ENCODE measurements around the gene NOL8. TPM values are rescaled to one million over a fixed set of nuclear protein-coding genes. Genes with fewer than 3 reads are reported as not detected.

The NOL8 gene
- total RNA-seq, 1 experiment from 2014 or later, result 32.2 TPM

DNA sequence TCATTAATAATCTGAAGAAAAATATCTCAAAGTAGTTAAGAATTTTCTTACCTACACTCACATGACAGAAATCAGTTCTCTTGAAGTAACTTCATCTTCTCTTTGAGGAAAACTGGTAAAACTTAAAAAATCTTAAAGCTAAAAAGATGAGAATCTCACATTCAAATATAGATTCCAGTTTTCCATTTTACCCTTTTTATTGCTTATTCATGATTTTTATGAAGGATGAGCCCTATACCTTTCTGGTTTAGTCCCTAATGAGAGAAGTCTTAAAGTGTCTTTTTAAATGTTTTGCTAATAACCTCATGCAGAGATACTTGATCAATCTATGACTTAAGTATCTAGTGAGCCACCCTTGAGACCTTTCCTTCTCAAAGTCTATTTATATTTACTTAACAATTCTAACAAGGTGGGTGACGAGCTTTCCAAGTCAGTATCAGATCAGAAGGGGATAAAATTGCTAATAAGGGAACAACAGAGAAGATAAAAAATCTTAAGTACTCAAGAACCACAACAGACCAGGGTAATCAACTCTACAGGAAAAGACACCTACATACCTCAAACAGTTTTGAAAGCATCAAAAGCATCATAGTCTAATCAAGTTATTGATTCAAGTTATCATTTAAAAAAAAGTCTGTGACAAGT is 34.2 kb downstream of the NOL8 start (continued):
- TF ChIP-seq, protein P1, sequence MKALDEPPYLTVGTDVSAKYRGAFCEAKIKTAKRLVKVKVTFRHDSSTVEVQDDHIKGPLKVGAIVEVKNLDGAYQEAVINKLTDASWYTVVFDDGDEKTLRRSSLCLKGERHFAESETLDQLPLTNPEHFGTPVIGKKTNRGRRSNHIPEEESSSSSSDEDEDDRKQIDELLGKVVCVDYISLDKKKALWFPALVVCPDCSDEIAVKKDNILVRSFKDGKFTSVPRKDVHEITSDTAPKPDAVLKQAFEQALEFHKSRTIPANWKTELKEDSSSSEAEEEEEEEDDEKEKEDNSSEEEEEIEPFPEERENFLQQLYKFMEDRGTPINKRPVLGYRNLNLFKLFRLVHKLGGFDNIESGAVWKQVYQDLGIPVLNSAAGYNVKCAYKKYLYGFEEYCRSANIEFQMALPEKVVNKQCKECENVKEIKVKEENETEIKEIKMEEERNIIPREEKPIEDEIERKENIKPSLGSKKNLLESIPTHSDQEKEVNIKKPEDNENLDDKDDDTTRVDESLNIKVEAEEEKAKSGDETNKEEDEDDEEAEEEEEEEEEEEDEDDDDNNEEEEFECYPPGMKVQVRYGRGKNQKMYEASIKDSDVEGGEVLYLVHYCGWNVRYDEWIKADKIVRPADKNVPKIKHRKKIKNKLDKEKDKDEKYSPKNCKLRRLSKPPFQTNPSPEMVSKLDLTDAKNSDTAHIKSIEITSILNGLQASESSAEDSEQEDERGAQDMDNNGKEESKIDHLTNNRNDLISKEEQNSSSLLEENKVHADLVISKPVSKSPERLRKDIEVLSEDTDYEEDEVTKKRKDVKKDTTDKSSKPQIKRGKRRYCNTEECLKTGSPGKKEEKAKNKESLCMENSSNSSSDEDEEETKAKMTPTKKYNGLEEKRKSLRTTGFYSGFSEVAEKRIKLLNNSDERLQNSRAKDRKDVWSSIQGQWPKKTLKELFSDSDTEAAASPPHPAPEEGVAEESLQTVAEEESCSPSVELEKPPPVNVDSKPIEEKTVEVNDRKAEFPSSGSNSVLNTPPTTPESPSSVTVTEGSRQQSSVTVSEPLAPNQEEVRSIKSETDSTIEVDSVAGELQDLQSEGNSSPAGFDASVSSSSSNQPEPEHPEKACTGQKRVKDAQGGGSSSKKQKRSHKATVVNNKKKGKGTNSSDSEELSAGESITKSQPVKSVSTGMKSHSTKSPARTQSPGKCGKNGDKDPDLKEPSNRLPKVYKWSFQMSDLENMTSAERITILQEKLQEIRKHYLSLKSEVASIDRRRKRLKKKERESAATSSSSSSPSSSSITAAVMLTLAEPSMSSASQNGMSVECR (CRISPR knock-in tag; IDR thresholded peaks at IDR 0.05; ENCODE audit: borderline replicate concordance), result no peak
- no peak for TF ChIP-seq ZNF138 (CRISPR knock-in tag; conservative IDR thresholded peaks at IDR 0.05)
- TF ChIP-seq, protein P2, sequence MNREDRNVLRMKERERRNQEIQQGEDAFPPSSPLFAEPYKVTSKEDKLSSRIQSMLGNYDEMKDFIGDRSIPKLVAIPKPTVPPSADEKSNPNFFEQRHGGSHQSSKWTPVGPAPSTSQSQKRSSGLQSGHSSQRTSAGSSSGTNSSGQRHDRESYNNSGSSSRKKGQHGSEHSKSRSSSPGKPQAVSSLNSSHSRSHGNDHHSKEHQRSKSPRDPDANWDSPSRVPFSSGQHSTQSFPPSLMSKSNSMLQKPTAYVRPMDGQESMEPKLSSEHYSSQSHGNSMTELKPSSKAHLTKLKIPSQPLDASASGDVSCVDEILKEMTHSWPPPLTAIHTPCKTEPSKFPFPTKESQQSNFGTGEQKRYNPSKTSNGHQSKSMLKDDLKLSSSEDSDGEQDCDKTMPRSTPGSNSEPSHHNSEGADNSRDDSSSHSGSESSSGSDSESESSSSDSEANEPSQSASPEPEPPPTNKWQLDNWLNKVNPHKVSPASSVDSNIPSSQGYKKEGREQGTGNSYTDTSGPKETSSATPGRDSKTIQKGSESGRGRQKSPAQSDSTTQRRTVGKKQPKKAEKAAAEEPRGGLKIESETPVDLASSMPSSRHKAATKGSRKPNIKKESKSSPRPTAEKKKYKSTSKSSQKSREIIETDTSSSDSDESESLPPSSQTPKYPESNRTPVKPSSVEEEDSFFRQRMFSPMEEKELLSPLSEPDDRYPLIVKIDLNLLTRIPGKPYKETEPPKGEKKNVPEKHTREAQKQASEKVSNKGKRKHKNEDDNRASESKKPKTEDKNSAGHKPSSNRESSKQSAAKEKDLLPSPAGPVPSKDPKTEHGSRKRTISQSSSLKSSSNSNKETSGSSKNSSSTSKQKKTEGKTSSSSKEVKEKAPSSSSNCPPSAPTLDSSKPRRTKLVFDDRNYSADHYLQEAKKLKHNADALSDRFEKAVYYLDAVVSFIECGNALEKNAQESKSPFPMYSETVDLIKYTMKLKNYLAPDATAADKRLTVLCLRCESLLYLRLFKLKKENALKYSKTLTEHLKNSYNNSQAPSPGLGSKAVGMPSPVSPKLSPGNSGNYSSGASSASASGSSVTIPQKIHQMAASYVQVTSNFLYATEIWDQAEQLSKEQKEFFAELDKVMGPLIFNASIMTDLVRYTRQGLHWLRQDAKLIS (CRISPR knock-in tag; IDR thresholded peaks at IDR 0.05; ENCODE audit: borderline replicate concordance), result no peak
- no peak for TF ChIP-seq NR1H2 (CRISPR knock-in tag; IDR thresholded peaks at IDR 0.05)
- TF ChIP-seq ESRRA (CRISPR knock-in tag; IDR thresholded peaks at IDR 0.05; ENCODE audit: borderline replicate concordance), result no peak
- no peak for TF ChIP-seq GABPB1 (CRISPR knock-in tag; IDR thresholded peaks at IDR 0.05)
- TF ChIP-seq NFE2L1 (CRISPR knock-in tag; IDR thresholded peaks at IDR 0.05), result no peak
- TF ChIP-seq RELA (CRISPR knock-in tag; IDR thresholded peaks at IDR 0.05; ENCODE audit: borderline replicate concordance), result no peak
- TF ChIP-seq HMGA2 (CRISPR knock-in tag; IDR thresholded peaks at IDR 0.05), result no peak

DNA sequence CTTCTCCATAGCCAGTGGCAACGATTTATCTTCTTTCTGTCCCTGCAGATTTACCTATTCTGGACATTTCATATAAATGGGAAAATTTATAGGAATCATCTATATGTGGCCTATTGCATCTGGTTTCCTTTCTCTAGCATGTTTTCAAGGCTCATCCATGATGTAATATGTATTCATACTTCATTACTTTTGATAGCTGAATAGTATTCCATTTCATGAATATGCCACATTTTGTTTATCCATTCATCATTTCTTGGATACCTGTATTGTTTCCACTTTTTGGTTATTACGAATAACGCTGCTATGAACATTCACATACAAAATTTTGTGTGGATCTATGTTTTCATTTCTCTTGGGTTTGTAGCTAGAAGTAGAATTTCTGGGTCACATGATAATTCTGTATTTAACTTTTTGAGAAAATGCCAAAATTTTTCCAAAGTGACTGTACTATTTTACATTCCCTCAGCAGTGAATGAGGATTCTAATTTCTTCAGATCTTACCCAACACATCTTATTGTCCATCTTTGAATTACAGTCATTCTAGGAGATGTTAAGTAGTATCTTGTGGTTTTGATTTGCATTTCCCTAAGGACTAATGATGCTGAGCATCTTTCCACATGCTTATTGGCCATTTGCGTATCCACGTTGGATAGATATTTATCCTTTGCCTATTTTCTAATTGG is 35.3 kb downstream of the NOL8 start:
- no peak overlapping the region for H3K4me3 Mint-ChIP-seq
- no peak overlapping the region for H3K27ac Mint-ChIP-seq
- TF ChIP-seq, protein P3, sequence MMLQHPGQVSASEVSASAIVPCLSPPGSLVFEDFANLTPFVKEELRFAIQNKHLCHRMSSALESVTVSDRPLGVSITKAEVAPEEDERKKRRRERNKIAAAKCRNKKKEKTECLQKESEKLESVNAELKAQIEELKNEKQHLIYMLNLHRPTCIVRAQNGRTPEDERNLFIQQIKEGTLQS (CRISPR knock-in tag; conservative IDR thresholded peaks at IDR 0.05), result no peak
- no peak for TF ChIP-seq SOX15 (CRISPR knock-in tag; IDR thresholded peaks at IDR 0.05)
- ChIA-PET CTCF (no interaction called here), POLR2A (no interaction called here)
- no peaks in the 10 kb centered on the region for H3K9me3 Mint-ChIP-seq
- DNase-seq (ENCODE audit: low spot score) (no peak), ATAC-seq (no peak)
- H3K4me1 Mint-ChIP-seq, result peaks cover 16% of the 10 kb centered on the region
- no peaks in the 10 kb centered on the region for H3K27me3 Mint-ChIP-seq (ENCODE audit: low read depth)
- H3K36me3 Mint-ChIP-seq, result peaks cover 63% of the 10 kb centered on the region

DNA sequence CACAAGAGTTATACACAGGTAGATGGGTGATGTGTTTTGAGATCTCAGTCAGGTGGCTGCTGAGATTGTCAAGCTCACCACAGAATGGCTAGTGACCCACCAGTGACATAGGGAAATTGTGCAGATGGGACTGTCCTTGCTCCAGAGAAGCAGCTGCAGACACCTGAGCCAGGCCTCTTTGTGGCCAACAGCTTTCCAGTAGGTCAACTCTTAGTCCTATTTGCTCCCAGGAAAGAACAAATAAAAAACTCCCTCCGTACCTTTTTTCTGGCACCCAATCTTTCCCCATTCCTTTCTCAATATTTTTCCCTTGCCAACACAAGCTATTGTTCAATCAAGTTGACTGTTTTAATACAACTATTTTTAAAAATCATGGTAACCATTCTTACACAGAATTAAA is 45.8 kb downstream of the NOL8 start:
- DNase-seq (ENCODE audit: low spot score) (no peak), ATAC-seq (no peak)
- Mint-ChIP-seq H3K27me3 (ENCODE audit: low read depth) (no peaks in the 10 kb centered on the region), H3K27ac (no peak overlapping the region), H3K4me3 (no peak overlapping the region), H3K4me1 (no peaks in the 10 kb centered on the region), H3K36me3 (peaks cover 83% of the 10 kb centered on the region), H3K9me3 (no peaks in the 10 kb centered on the region)
- ChIA-PET CTCF (interaction anchor here (1.8 kb wide), 1 partner anchor 139 kb away, joined by 4 read pairs; no protein-coding TSS in a partner anchor), POLR2A (interaction anchor here (0.7 kb wide), 1 partner anchor 25 kb away, joined by 3 read pairs; no protein-coding TSS in a partner anchor)
- TF ChIP-seq ZNF396 (CRISPR knock-in tag; IDR thresholded peaks at IDR 0.05; ENCODE audit: borderline replicate concordance) (no peak), IRF2 (CRISPR knock-in tag; IDR thresholded peaks at IDR 0.05; ENCODE audit: borderline replicate concordance, low read depth) (no peak), MYBL2 (CRISPR knock-in tag; IDR thresholded peaks at IDR 0.05) (no peak), TEAD4 (CRISPR knock-in tag; IDR thresholded peaks at IDR 0.05) (no peak), RELA (CRISPR knock-in tag; IDR thresholded peaks at IDR 0.05; ENCODE audit: borderline replicate concordance) (no peak), TCF7 (CRISPR knock-in tag; IDR thresholded peaks at IDR 0.05; ENCODE audit: low read depth) (no peak), GRHL2 (CRISPR knock-in tag; IDR thresholded peaks at IDR 0.05; ENCODE audit: insufficient replicate concordance, severe bottlenecking) (no peak), SP1 (CRISPR knock-in tag; conservative IDR thresholded peaks at IDR 0.05) (no peak), JUN (CRISPR knock-in tag; IDR thresholded peaks at IDR 0.05) (no peak)
- TF ChIP-seq, protein P4, sequence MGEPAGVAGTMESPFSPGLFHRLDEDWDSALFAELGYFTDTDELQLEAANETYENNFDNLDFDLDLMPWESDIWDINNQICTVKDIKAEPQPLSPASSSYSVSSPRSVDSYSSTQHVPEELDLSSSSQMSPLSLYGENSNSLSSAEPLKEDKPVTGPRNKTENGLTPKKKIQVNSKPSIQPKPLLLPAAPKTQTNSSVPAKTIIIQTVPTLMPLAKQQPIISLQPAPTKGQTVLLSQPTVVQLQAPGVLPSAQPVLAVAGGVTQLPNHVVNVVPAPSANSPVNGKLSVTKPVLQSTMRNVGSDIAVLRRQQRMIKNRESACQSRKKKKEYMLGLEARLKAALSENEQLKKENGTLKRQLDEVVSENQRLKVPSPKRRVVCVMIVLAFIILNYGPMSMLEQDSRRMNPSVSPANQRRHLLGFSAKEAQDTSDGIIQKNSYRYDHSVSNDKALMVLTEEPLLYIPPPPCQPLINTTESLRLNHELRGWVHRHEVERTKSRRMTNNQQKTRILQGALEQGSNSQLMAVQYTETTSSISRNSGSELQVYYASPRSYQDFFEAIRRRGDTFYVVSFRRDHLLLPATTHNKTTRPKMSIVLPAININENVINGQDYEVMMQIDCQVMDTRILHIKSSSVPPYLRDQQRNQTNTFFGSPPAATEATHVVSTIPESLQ (CRISPR knock-in tag; IDR thresholded peaks at IDR 0.05), result no peak
- TF ChIP-seq, protein P5, sequence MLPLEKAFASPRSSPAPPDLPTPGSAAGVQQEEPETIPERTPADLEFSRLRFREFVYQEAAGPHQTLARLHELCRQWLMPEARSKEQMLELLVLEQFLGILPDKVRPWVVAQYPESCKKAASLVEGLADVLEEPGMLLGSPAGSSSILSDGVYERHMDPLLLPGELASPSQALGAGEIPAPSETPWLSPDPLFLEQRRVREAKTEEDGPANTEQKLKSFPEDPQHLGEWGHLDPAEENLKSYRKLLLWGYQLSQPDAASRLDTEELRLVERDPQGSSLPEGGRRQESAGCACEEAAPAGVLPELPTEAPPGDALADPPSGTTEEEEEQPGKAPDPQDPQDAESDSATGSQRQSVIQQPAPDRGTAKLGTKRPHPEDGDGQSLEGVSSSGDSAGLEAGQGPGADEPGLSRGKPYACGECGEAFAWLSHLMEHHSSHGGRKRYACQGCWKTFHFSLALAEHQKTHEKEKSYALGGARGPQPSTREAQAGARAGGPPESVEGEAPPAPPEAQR (CRISPR knock-in tag; IDR thresholded peaks at IDR 0.05), result no peak
